Stromal cell of bone marrow (primary cell): ENCODE data around the gene PLCH2.
"Not testable (repeated sequence)": the region's sequence is repeated elsewhere in the genome, so short reads cannot be mapped to it uniquely, and the experiment has no call there.

ENCODE experiments used
- DNase-seq: peaks from one replicate; pipeline ENCODE4 v3.0.0-alpha.2; 2012; ENCODE audit warnings: low read depth

The PLCH2 gene

DNA sequence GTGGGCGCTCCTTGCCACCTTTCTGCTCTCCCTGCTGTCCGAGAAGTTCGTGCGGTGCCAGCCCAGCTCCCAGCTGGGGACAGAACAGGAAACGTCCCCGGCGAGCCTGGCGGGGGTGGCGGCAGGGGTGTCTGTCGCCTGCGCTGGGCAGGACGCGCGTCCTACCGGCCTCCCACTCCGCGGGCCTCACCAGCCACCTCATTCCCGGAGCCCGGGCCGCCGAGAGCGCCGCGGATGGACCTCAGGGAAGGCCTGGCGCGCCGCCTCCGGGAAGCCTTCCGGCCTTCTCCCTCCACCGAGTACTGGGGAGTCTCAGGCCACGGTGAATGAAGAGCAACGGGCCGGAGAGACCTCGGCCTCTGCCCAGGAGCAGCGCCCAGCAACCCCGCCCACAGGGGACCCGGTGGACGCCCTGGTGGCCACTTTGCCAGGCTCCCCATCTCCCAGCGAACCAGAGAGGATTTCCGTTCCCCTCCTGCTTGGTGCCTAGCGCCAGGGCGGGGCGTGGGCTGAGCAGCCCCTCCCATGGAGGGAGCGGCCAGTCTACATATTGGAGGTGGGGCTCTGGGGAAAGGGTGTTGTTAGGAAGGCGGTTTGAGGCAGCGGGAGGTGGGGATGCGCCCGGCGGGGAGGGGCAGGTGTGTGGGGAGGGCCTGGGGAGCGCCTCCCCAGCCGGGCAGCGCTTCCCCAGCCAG lies 70.6 kb downstream of the PLCH2 start:
- DNase-seq = peak; percentile 51

DNA sequence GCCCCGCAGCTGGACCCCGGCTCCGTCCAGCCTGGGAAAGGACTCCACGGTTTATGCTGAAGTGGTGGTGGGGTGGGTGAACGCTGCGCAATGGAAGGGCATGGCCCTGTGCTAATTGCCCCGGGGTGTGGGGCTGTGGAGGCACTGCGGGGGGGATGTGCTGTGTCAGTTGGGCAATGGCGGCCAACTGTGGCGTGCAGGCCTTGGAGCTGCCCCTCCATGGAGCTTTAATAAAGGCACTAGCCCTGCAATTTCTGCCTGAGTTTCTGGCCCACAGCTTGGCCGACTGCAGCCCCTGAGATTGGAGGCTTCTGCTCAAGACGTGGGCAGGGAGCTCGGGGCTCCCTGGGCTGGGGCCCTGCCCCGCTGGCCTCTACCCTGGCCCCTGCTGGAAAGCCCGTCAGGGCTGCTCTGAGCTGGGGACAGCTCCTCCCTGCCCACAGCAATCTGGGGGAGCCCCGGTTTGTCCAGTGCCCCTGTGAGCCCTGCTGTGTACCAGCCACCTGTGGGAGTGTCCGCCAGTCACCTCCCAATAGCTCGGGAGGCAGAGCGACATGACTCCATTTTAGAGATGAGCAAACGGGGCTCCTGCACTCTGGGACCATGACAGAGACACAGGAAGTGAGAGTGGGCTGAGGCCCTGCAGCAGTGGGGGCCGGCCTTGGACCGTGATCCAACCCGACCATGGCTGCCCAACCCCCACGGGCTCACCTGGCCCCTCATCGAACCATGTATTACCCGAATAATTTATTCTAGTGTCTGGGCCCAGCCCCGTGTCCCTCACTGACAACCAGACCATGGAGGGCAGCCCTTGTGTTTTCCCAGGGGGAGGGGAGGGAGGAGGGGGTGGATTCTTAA lies 71.3 kb downstream of the PLCH2 start:
- DNase-seq = no peak

DNA sequence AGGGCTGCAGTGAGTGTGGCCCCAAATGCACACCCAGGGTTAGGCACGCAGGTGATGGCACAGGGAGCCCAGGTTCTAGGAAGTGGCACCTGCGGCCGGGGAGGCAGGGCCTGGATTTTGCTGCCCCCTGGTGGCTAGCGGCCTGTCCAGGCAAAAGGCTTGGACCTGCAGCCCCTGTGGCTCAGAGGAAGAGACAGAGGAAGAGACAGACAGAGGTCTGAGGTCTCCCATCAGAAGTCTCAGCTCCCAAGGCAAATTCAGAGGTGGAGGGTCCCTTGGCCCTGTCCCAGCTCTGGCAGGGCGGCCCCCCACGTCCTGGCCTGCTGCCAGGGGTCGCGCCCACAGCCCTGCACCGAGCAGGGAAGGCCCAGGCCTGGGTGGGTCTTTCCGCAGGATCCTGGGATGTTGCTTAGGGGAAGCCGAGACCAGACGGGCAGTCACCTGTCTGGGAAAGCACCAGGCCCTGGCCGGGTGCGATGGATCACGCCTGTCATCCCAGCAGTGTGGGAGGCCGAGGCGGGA lies 72.0 kb downstream of the PLCH2 start:
- DNase-seq = peak; percentile 35

DNA sequence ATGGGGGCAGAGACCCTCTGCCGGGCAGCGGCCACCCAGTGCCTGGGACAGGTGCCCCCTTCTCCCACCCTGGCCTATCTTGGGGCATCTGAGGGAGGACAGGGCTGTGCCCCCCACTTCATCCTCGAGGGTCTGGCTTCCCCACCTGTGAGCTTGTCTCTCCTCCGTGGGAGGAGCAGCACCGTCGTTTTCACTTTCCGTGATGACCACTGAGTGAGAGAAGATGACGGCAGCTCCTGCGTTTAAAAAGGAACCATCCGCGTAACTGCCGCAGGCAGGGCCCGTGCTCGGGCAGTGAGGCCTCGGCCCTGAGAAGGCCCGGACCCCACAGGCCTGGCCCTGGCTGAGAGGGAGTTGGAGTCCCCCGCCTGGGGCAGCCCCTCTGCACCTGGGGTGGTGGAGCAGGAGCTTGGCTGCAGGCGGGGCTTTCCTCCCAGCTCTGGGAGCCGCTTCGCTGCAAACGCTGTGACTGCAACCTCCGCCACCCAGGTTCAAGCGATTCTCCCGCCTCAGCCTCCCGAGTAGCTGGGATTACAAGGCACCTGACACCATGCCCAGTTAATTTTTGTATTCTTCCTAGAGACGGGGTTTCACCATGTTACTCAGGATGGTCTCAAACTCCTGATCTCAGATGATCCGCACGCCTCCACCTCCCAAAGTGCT lies 73.4 kb downstream of the PLCH2 start:
- not testable (repeated sequence) for DNase-seq

DNA sequence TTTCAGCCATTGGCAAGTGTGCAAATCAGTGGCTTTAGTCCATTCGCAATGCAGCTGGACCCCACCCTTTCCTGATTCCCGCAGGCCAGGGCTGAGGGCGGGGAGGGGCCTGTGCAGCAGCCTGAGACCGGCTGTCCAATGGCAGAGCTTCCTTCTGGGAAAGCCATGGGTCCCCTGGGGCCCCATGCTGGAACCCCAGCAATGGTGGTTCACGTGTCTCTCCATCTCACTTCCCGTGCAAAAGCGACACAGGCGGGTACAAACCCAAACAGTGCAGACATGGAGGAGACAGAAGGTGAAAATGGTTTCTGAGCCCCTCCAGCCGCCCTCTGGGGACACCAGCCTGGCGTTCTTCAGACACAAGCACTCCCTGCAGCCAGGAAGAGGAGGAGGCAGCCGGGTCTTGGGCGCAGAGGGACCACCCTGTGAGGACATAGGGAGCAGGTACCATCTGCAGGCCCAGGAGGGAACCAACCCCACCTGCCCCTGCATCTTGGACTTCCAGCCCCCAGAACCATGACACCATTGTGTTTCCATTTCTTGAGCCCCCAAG lies 74.3 kb downstream of the PLCH2 start:
- not testable (repeated sequence) for DNase-seq

DNA sequence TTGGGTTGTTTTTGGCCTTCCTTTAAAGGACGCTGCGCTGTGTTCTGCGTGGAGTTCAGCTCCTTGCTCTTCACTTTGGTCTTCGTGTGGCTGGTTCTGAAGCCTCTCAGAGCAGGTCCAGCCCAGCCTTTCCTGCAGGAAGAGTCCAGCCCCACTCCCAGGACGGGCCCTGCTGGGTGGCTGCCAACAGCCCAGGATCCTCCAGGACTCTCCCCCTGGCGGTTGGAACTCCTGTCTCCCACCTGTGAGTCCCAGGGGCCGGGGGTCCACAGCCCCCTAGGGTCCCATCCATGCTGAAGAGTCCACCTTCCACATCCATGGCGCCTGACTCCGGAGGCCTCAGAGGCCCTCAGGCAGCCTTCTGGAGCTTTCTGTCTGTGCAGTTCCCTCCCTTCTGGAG lies 75.5 kb downstream of the PLCH2 start:
- not testable (repeated sequence) for DNase-seq

DNA sequence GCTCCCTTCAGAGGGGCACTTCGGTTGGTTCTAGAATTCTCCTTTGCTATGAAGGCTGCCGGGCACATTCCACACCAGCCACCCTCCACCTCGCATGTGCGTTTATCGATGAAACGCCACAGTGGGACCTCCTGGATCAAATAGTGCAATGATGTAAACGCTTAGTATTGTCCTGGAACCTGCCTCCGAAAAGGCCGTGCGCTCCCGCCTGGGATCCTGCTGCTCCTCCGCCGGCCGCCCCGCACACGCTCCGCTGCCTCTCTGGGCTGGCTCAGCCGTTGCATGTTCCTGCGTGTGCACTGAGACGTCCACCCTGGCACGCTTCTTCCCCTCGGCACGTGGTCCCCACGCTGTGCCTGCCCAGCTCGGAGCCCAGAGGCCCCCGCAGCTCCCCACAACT lies 76.1 kb downstream of the PLCH2 start:
- no peak for DNase-seq

DNA sequence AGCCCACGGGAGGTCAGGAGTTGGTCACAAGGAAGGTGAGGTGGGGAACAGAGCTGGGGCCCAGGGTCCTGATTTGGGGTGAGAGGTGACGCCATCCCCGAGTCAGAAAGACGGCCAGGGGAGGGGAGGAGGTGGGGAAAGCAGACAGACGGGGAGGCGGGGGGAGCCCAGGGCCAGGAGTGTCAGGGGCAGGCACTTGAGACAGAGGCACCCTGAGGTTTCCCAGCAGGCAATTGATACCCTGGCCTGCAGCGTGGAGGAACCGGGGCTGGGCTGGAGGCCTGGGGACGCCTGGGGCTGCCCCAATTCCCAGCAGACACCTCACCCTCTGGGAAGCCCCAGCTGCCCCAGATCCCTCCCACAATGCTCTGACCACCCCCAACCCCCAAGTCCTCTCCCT lies 77.0 kb downstream of the PLCH2 start:
- not testable (repeated sequence) for DNase-seq

DNA sequence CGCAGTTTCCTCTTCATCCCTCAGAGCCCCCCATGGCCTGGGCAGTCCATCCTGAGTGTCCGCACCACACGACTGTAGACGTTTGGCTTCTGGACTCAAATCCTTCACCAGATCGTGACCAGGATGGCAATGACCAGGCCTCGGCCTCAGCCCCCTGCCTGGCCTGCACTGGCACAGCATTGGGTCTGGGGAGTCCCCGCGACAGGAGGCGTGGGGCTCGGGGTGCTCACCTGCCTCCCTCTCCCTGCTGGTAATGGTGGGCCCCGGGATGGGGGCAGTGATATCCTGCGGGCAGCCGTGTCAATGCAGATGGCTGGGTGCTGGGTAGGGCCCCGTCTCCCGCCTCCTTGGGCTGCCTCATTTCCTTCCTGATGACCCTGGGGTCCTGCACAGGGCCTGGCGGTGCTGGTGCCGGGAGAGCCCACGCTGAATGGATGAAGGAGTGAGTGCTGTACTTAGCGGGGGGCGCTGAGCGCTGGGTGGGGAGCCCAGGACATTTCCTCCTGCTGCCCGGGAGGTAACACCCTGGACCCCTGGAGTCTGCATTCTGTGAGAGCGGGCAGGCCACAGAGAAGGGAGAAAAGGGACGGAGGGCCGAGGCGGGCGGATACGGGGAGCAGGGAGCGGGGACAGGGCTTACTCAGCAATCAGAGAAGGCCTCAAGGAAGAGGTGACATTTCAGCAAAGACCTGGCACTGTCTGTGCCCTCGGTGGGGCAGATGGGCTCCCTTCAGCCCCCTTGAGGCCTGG lies 78.0 kb downstream of the PLCH2 start:
- no peak for DNase-seq

DNA sequence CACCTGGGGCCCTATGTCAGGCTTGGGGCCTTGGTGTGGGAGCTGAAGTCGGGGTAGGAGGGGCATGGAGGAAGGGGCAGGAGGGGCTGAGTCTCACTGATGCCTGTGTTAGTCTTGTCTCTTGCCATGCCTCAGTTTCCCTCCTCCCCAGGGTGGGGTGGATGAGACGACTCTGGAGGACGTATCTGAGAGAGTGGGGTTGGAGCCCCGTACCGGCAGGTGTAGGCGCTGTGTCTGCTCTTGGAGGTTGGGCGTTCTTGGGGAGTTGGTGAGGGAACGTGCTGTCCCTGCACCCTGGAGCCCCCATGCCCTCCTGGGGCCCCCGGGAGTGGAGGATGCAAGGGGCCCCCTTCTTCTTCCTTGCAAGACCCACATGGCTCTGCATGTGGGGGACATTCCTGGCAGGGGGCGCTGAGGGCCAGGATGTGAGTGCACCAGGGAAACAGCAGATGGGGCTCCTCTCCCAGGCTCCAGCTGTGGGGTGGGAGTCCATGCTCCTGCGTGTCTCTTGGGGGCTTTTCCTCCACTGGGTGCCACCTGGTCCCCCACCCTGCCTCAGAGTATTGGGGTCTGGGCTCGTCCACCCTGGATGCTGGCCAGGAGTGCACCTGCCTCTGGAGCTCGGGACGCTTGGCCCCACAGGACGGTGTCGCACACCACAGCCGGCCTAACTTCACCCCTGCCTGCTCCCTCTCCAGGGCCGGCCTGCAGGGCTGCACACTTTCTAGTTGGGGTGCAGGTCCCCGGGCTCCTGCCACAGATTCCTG lies 78.7 kb downstream of the PLCH2 start:
- no peak for DNase-seq
